HFFc6 (cell line): ENCODE data around the gene P2RX2. TPM values are rescaled to one million over a fixed set of nuclear protein-coding genes. Genes with fewer than 3 reads are reported as not detected.
A peak's percentile ranks its signal among the peaks of the same experiment; 100 is the strongest.

Experiments
- DNase-seq: peaks from one replicate; pipeline ENCODE4 v3.0.0-alpha.2; 2018
- H3K27ac Mint-ChIP-seq: 2 replicates; pipeline ENCODE4 v1.8.0; 2020; ENCODE audit warnings: mild to moderate bottlenecking, mixed read lengths
- H3K27me3 Mint-ChIP-seq: 2 replicates; pipeline ENCODE4 v1.8.0; 2021; ENCODE audit warnings: mild to moderate bottlenecking, moderate library complexity, mixed read lengths; ENCODE audit not compliant: insufficient read depth
- H3K36me3 Mint-ChIP-seq: 2 replicates; pipeline ENCODE4 v1.8.0; 2021; ENCODE audit warnings: low read depth, mixed read lengths
- H3K4me1 Mint-ChIP-seq: 2 replicates; pipeline ENCODE4 v1.8.0; 2020; ENCODE audit warnings: low read depth, mixed read lengths
- H3K4me3 Mint-ChIP-seq: 2 replicates; pipeline ENCODE4 v1.8.0; 2020; ENCODE audit warnings: mild to moderate bottlenecking, moderate library complexity, mixed read lengths
- H3K9me3 Mint-ChIP-seq: 2 replicates; pipeline ENCODE4 v1.8.0; 2020; ENCODE audit warnings: mild to moderate bottlenecking, mixed read lengths
- total RNA-seq, 6 experiments: library from RNA; stranded (reverse); fragmentation: NEBNext Ultra II Directional; extraction: Animal tissue kit (Norgen Biotek cat#: 25700); gene quantifications; 2 replicates in 1 of 6; 3 replicates in 5 of 6; pipeline ENCODE4 v1.2.3, GENCODE V29; 2021
- TF ChIP-seq, protein P1 (sequence below): fragments of 200-600 bp; sonication (generic); IDR thresholded peaks from 2 replicates; pipeline ENCODE4 v1.5.0; 2021; ENCODE audit warnings: antibody characterized with exemption, mild to moderate bottlenecking

The P2RX2 gene
- total RNA-seq, 6 experiments from 2014 or later, result not detected

DNA sequence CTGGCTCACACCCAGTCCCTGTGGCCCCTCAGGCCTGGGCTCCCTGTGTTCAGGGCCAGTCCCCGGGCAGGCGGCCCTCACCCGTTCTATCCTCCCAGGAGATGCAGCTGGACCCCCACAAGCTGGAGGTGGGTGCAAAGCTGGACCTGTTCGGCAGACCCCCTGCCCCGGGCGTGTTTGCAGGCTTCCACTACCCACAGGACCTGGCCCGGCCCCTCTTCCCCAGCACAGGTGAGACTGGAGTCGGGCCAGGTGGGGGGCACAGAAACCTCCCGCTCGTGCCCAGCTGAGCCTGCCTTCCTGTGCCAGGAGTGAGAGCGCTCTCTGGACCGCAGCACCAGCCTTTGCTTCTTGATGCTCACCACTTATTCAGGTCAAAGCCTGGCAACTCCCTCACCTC lies 41.9 kb upstream of the P2RX2 start:
- DNase-seq, result no peak
- Mint-ChIP-seq H3K9me3 (no peaks in the 10 kb centered on the region), H3K27ac (no peak overlapping the region), H3K4me3 (no peak overlapping the region), H3K36me3 (peaks cover 5% of the 10 kb centered on the region; the same call in 1 of the 2 replicates), H3K27me3 (peaks cover 1% of the 10 kb centered on the region; the same call in 1 of the 2 replicates), H3K4me1 (no peaks in the 10 kb centered on the region)
- TF ChIP-seq, protein P1, sequence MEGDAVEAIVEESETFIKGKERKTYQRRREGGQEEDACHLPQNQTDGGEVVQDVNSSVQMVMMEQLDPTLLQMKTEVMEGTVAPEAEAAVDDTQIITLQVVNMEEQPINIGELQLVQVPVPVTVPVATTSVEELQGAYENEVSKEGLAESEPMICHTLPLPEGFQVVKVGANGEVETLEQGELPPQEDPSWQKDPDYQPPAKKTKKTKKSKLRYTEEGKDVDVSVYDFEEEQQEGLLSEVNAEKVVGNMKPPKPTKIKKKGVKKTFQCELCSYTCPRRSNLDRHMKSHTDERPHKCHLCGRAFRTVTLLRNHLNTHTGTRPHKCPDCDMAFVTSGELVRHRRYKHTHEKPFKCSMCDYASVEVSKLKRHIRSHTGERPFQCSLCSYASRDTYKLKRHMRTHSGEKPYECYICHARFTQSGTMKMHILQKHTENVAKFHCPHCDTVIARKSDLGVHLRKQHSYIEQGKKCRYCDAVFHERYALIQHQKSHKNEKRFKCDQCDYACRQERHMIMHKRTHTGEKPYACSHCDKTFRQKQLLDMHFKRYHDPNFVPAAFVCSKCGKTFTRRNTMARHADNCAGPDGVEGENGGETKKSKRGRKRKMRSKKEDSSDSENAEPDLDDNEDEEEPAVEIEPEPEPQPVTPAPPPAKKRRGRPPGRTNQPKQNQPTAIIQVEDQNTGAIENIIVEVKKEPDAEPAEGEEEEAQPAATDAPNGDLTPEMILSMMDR, result no peak

GRCh38 chr12:132577191-132577920 lies 41.2 kb upstream of the P2RX2 start:
- Mint-ChIP-seq H3K36me3 (peaks cover 5% of the 10 kb centered on the region; the same call in 1 of the 2 replicates), H3K9me3 (no peaks in the 10 kb centered on the region), H3K27me3 (peaks cover 1% of the 10 kb centered on the region; the same call in 1 of the 2 replicates), H3K4me1 (no peaks in the 10 kb centered on the region), H3K27ac (no peak overlapping the region), H3K4me3 (no peak overlapping the region)
- no peak for DNase-seq
- TF ChIP-seq, protein P1, result no peak

GRCh38 chr12:132578118-132578517 lies 40.5 kb upstream of the P2RX2 start:
- H3K36me3 Mint-ChIP-seq, result peaks cover 5% of the 10 kb centered on the region; the same call in 1 of the 2 replicates

DNA sequence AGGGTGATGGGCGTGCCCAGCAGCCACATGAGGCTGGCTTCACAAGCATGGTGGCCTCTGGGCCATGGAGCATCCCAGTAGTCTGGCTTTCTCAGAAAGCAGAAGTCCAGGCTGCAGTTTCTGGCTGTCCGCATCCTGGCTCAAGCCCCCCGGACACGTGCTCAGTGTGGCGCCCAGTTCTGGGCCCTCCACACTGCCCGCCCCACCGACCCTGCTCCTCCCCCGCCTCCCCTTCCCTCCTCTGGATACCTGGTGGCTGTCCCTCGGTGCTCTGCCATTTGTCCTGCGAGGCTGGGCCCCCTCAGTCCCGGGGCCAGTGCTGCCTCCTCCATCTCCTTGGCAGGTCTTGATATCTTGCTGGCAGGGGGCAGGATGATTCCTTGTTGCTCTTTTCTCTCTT lies 39.8 kb upstream of the P2RX2 start:
- Mint-ChIP-seq H3K4me1 (no peaks in the 10 kb centered on the region), H3K27ac (no peak overlapping the region), H3K4me3 (no peak overlapping the region), H3K9me3 (no peaks in the 10 kb centered on the region), H3K36me3 (peaks cover 7% of the 10 kb centered on the region), H3K27me3 (peaks cover 1% of the 10 kb centered on the region; the same call in 1 of the 2 replicates)
- DNase-seq, result no peak
- TF ChIP-seq, protein P1, result no peak

More at GRCh38 chr12:132578118-132578517, 40.5 kb upstream of the P2RX2 start:
- Mint-ChIP-seq H3K27me3 (peaks cover 1% of the 10 kb centered on the region; the same call in 1 of the 2 replicates), H3K27ac (no peak overlapping the region), H3K9me3 (no peaks in the 10 kb centered on the region), H3K4me1 (no peaks in the 10 kb centered on the region), H3K4me3 (no peak overlapping the region)
- TF ChIP-seq, protein P1, result no peak
- DNase-seq, result no peak

- no peak for DNase-seq
- peaks cover 9% of the 10 kb centered on the region for H3K36me3 Mint-ChIP-seq
Observed at GRCh38 chr12:132579744-132580143, 38.8 kb upstream of the P2RX2 start.

More at GRCh38 chr12:132579744-132580143, 38.8 kb upstream of the P2RX2 start:
- TF ChIP-seq, protein P1, result 0 out of 2 replicates have a peak, but pooled peaks have one; percentile 0
- H3K27ac Mint-ChIP-seq, result no peak overlapping the region
- H3K4me3 Mint-ChIP-seq, result no peak overlapping the region
- H3K9me3 Mint-ChIP-seq, result no peaks in the 10 kb centered on the region
- H3K27me3 Mint-ChIP-seq, result peaks cover 1% of the 10 kb centered on the region; the same call in 1 of the 2 replicates
- no peaks in the 10 kb centered on the region for H3K4me1 Mint-ChIP-seq
